ENCODE results near the gene RAB13. TPM values are rescaled to one million over a fixed set of nuclear protein-coding genes. Genes with fewer than 3 reads are reported as not detected.

Gene RAB13
- total RNA-seq, 1 experiment from 2014 or later, result 73.6 TPM

GRCh38 chr1:153995202-153995601 is 9.1 kb upstream of the RAB13 start:
- Histone ChIP-seq H3K4me2 (no peak overlapping the region), H3K79me2 (ENCODE audit: low read depth) (peaks cover 23% of the 10 kb centered on the region), H3F3A (ENCODE audit: insufficient read depth, low read depth) (peaks cover 72% of the 10 kb centered on the region), H3K4me3 (no peak overlapping the region), H3K4me1 (replicated peaks; ENCODE audit: insufficient read depth) (peaks cover 15% of the 10 kb centered on the region), H4K20me1 (ENCODE audit: insufficient read depth) (no peaks in the 10 kb centered on the region), H3K36me3 (ENCODE audit: low read depth) (peaks cover 26% of the 10 kb centered on the region), H3K9me2 (ENCODE audit: insufficient read depth) (no peaks in the 10 kb centered on the region), H3K27ac (no peak overlapping the region), H3K9me3 (ENCODE audit: insufficient read depth, low read depth) (no peaks in the 10 kb centered on the region), H2AFZ (no peak overlapping the region), H3K27me3 (ENCODE audit: insufficient read depth, low read depth) (no peaks in the 10 kb centered on the region)
- intact Hi-C loops (cut with micrococcal nuclease; ENCODE audit: unreplicated experiment), result loop anchor here (10.0 kb wide), 1 partner anchor 110 kb away; no protein-coding TSS in a partner anchor
- ChIA-PET CTCF (interaction anchor here (0.6 kb wide), 1 partner anchor 110 kb away, joined by 3 read pairs; no protein-coding TSS in a partner anchor), POLR2A (ENCODE audit: unreplicated experiment) (interaction anchor here (0.6 to 0.7 kb wide), 3 partner anchors 17 to 308 kb away, joined by 3 to 4 read pairs (median 4); no protein-coding TSS in a partner anchor)
- no TSS peak for BruUV-seq (replicated peaks)
- TF ChIP-seq EZH2 (IDR thresholded peaks at IDR 0.05; ENCODE audit: low read depth), result no peak
- TF ChIP-seq CTCF (conservative IDR thresholded peaks at IDR 0.05), result no peak
- no peak for DNase-seq

GRCh38 chr1:153991806-153992205 is 5.7 kb upstream of the RAB13 start:
- H3F3A ChIP-seq (ENCODE audit: insufficient read depth, low read depth), result peaks cover 63% of the 10 kb centered on the region
- H2AFZ ChIP-seq, result no peak overlapping the region
- no peaks in the 10 kb centered on the region for H3K27me3 ChIP-seq (ENCODE audit: insufficient read depth, low read depth)
- H3K79me2 ChIP-seq (ENCODE audit: low read depth), result peaks cover 23% of the 10 kb centered on the region
- H4K20me1 ChIP-seq (ENCODE audit: insufficient read depth), result no peaks in the 10 kb centered on the region
- intact Hi-C loops (cut with micrococcal nuclease; ENCODE audit: unreplicated experiment), result loop anchor here (2.0 to 10.0 kb wide), 2 partner anchors 113 to 191 kb away; no protein-coding TSS in a partner anchor
- H3K4me2 ChIP-seq, result peak overlapping the region; percentile 79
- BruUV-seq (replicated peaks), result no TSS peak
- peaks cover 14% of the 10 kb centered on the region for H3K4me1 ChIP-seq (replicated peaks; ENCODE audit: insufficient read depth)
- no peaks in the 10 kb centered on the region for H3K9me3 ChIP-seq (ENCODE audit: insufficient read depth, low read depth)
- ChIA-PET POLR2A (ENCODE audit: unreplicated experiment) (interaction anchor here (0.6 to 1.1 kb wide), 2 partner anchors 9 to 423 kb away, joined by 3 to 8 read pairs; no protein-coding TSS in a partner anchor), CTCF (no interaction called here)
- no peak for DNase-seq
- peaks cover 26% of the 10 kb centered on the region for H3K36me3 ChIP-seq (ENCODE audit: low read depth)
- no peak for TF ChIP-seq CTCF (conservative IDR thresholded peaks at IDR 0.05)
- TF ChIP-seq EZH2 (IDR thresholded peaks at IDR 0.05; ENCODE audit: low read depth), result no peak
- H3K9me2 ChIP-seq (ENCODE audit: insufficient read depth), result no peaks in the 10 kb centered on the region
- H3K27ac ChIP-seq, result peak overlapping the region; percentile 77
- peak overlapping the region; percentile 92 for H3K4me3 ChIP-seq

- Histone ChIP-seq H3K4me2 (peak overlapping the region; percentile 79), H3K79me2 (ENCODE audit: low read depth) (peaks cover 23% of the 10 kb centered on the region), H3F3A (ENCODE audit: insufficient read depth, low read depth) (peaks cover 60% of the 10 kb centered on the region), H3K4me1 (replicated peaks; ENCODE audit: insufficient read depth) (peaks cover 15% of the 10 kb centered on the region), H3K27me3 (ENCODE audit: insufficient read depth, low read depth) (no peaks in the 10 kb centered on the region), H2AFZ (peak overlapping the region; percentile 71; the same call in 1 of the 2 replicates), H4K20me1 (ENCODE audit: insufficient read depth) (no peaks in the 10 kb centered on the region), H3K9me3 (ENCODE audit: insufficient read depth, low read depth) (no peaks in the 10 kb centered on the region), H3K4me3 (peak overlapping the region; percentile 92), H3K36me3 (ENCODE audit: low read depth) (peaks cover 26% of the 10 kb centered on the region), H3K9me2 (ENCODE audit: insufficient read depth) (no peaks in the 10 kb centered on the region), H3K27ac (peak overlapping the region; percentile 77)
- BruUV-seq (replicated peaks), result TSS peak; percentile 82
- POLR2A ChIA-PET (ENCODE audit: unreplicated experiment), result interaction anchor here (0.5 to 1.5 kb wide), 6 partner anchors 10 to 424 kb away, joined by 3 to 12 read pairs (median 6); no protein-coding TSS in a partner anchor
- no peak for DNase-seq
- CTCF ChIA-PET, result interaction anchor here (0.6 kb wide), 1 partner anchor 113 kb away, joined by 3 read pairs; no protein-coding TSS in a partner anchor
- TF ChIP-seq CTCF (conservative IDR thresholded peaks at IDR 0.05) (no peak), EZH2 (IDR thresholded peaks at IDR 0.05; ENCODE audit: low read depth) (no peak)
- intact Hi-C loops (cut with micrococcal nuclease; ENCODE audit: unreplicated experiment), result loop anchor here (2.0 to 10.0 kb wide), 2 partner anchors 114 to 192 kb away; no protein-coding TSS in a partner anchor
Observed at GRCh38 chr1:153991151-153991630, 5.1 kb upstream of the RAB13 start.
